SK-N-SH (cell line): Measurements from ENCODE around the gene ING1. TPM values are rescaled to one million over a fixed set of nuclear protein-coding genes. Genes with fewer than 3 reads are reported as not detected.

Experiments
- CTCF ChIA-PET: fragments of 300-600, 350-600 bp; formaldehyde crosslinking; extraction: SDS; loops from one replicate; lab custom pipeline; 2021; lab: Yijun Ruan, JAX
- POLR2A ChIA-PET: fragments of 350-600 bp; sonication (Branson Sonifier 250); formaldehyde crosslinking; extraction: SDS; loops from one replicate; lab custom pipeline; 2020; ENCODE audit warnings: antibody characterized with exemption, inconsistent platforms; lab: Yijun Ruan, JAX
- DNase-seq: peaks from one replicate; pipeline ENCODE4 v3.0.0; 2012
- H2AFZ ChIP-seq: fragments of 200-600 bp; sonication (generic); 2 replicates; pipeline ENCODE4 v1.8.1; 2016; ENCODE audit warnings: antibody characterized with exemption, mild to moderate bottlenecking, low read depth
- H3F3A ChIP-seq: fragments of 200-600 bp; sonication (generic); replicated peaks from 2 replicates; pipeline ENCODE3; 2016; ENCODE audit warnings: antibody characterized with exemption, mild to moderate bottlenecking; ENCODE audit not compliant: insufficient read depth
- H3K27ac ChIP-seq, 2 experiments: fragments of 200-500 bp in 1 of 2; fragments of 200-600 bp in 1 of 2; sonication (Bioruptor generic) in 1 of 2; sonication (generic), shearing (Covaris generic) in 1 of 2; 2 replicates each; pipeline versions ENCODE4 v1.5.1 to v1.6.1; 2014 to 2016; ENCODE audit warnings: low read depth in 2 of 2, inconsistent platforms in 1 of 2, low read length in 1 of 2, mild to moderate bottlenecking in 1 of 2, mixed read lengths in 1 of 2
- H3K27me3 ChIP-seq: fragments of 200-600 bp; sonication (generic), shearing (Covaris generic); 2 replicates; pipeline ENCODE4 v1.6.1; 2016; ENCODE audit warnings: mixed run types; ENCODE audit not compliant: insufficient read depth
- H3K36me3 ChIP-seq, 2 experiments: fragments of 200-500 bp in 1 of 2; fragments of 200-600 bp in 1 of 2; sonication (Bioruptor generic) in 1 of 2; sonication (generic) in 1 of 2; replicated peaks in 1 of 2; 2 replicates each; pipeline versions ENCODE3 to v1.5.1; 2014 to 2016; ENCODE audit warnings: low read length in 1 of 2, mild to moderate bottlenecking in 1 of 2; ENCODE audit not compliant: insufficient read depth in 2 of 2, control insufficient read depth in 1 of 2
- H3K4me1 ChIP-seq, 2 experiments: fragments of 200-500 bp in 1 of 2; fragments of 200-600 bp in 1 of 2; sonication (Bioruptor generic) in 1 of 2; sonication (generic), shearing (Covaris generic) in 1 of 2; 2 replicates each; pipeline versions ENCODE4 v1.5.1 to v1.6.1; 2014 to 2016; ENCODE audit warnings: low read depth in 1 of 2, low read length in 1 of 2, mixed run types in 1 of 2; ENCODE audit not compliant: insufficient read depth in 2 of 2, control insufficient read depth in 1 of 2
- H3K4me2 ChIP-seq: fragments of 200-600 bp; sonication (generic), shearing (Covaris generic); 2 replicates; pipeline ENCODE4 v1.6.1; 2017; ENCODE audit warnings: mixed run types
- H3K4me3 ChIP-seq, 2 experiments: fragments of 200-500 bp in 1 of 2; fragments of 200-600 bp in 1 of 2; sonication (Bioruptor generic) in 1 of 2; sonication (generic), shearing (Covaris generic) in 1 of 2; 2 replicates each; pipeline versions ENCODE4 v1.5.1 to v1.8.1; 2014 to 2016; ENCODE audit warnings: low read depth in 2 of 2, inconsistent platforms in 1 of 2, low read length in 1 of 2, mild to moderate bottlenecking in 1 of 2, mixed read lengths in 1 of 2, moderate library complexity in 1 of 2
- H3K79me2 ChIP-seq: fragments of 200-600 bp; sonication (generic); 2 replicates; pipeline ENCODE4 v1.8.1; 2017; ENCODE audit warnings: mild to moderate bottlenecking; ENCODE audit not compliant: insufficient read depth
- H3K9ac ChIP-seq: fragments of 200-600 bp; sonication (generic); 2 replicates; pipeline ENCODE4 v1.6.1; 2017; ENCODE audit warnings: mixed run types
- H3K9me2 ChIP-seq: fragments of 200-600 bp; sonication (generic); 2 replicates; pipeline ENCODE4 v1.6.1; 2017; ENCODE audit warnings: mixed run types
- H3K9me3 ChIP-seq: fragments of 200-600 bp; sonication (generic); 2 replicates; pipeline ENCODE4 v1.6.1; 2017; ENCODE audit warnings: mixed run types, mild to moderate bottlenecking, moderate library complexity
- H4K20me1 ChIP-seq: fragments of 200-600 bp; sonication (generic); 2 replicates; pipeline ENCODE4 v1.6.1; 2017; ENCODE audit warnings: mild to moderate bottlenecking, mixed run types; ENCODE audit not compliant: insufficient read depth
- EP300 ChIP-seq, 2 experiments: IDR thresholded peaks; 2 replicates each; pipeline versions ENCODE4 v1.4.0 to v1.6.1; 2012; ENCODE audit warnings: borderline replicate concordance in 1 of 2, low read depth in 1 of 2, low read length in 1 of 2
- EZH2phosphoT487 ChIP-seq: fragments of 200-600 bp; sonication (generic); IDR thresholded peaks from 2 replicates; pipeline ENCODE4 v1.6.1; 2017; ENCODE audit warnings: low read depth, mixed run types, mild to moderate bottlenecking, antibody characterized with exemption, moderate library complexity, borderline replicate concordance
- FOXJ3 ChIP-seq: sonication (generic); formaldehyde crosslinking; IDR thresholded peaks from 2 replicates; pipeline ENCODE4 v1.5.1; 2020; ENCODE audit warnings: mild to moderate bottlenecking, missing genetic modification reagents
- FOXM1 ChIP-seq: IDR thresholded peaks from 2 replicates; pipeline ENCODE4 v1.4.0; 2012; ENCODE audit warnings: low read depth, mild to moderate bottlenecking
- GABPA ChIP-seq: IDR thresholded peaks from 2 replicates; pipeline ENCODE4 v1.4.0; 2012; ENCODE audit warnings: low read depth, mild to moderate bottlenecking
- JUND ChIP-seq: IDR thresholded peaks from 2 replicates; pipeline ENCODE4 v1.4.0; 2012
- MXI1 ChIP-seq: IDR thresholded peaks from 2 replicates; pipeline ENCODE4 v1.6.1; 2012; ENCODE audit warnings: mild to moderate bottlenecking, low read depth, low read length, improper control_type of control experiment
- RAD21 ChIP-seq: IDR thresholded peaks from 2 replicates; pipeline ENCODE4 v1.6.1; 2012; ENCODE audit warnings: mild to moderate bottlenecking, low read length
- RXRA ChIP-seq: IDR thresholded peaks from 2 replicates; pipeline ENCODE4 v1.4.0; 2012; ENCODE audit warnings: low read depth, mild to moderate bottlenecking, borderline replicate concordance
- TAF1 ChIP-seq: IDR thresholded peaks from 2 replicates; pipeline ENCODE4 v1.6.1; 2012; ENCODE audit warnings: low read depth, mild to moderate bottlenecking, low read length, moderate library complexity, borderline replicate concordance
- TEAD4 ChIP-seq: IDR thresholded peaks from 2 replicates; pipeline ENCODE4 v1.4.0; 2012; ENCODE audit warnings: mild to moderate bottlenecking, borderline replicate concordance; ENCODE audit not compliant: insufficient read depth
- YY1 ChIP-seq: IDR thresholded peaks from 2 replicates; pipeline ENCODE4 v1.4.0; 2012; ENCODE audit warnings: low read depth, mild to moderate bottlenecking
- WGBS: methylation state at CpG from one replicate; pipeline ENCODE4 v1.1.6; 2017; ENCODE audit warnings: low lambda C conversion rate; 5-methylcytosine and 5-hydroxymethylcytosine counted together
- polyA plus RNA-seq, 3 experiments: library from polyadenylated mRNA; depleted of rRNA; stranded (reverse); fragments of >200 nt; gene quantifications; 2 replicates each; pipeline ENCODE4 v1.2.3, GENCODE V29; 2012
- TF ChIP-seq, protein P1 (sequence below): fragments of 200-600 bp; sonication (generic); IDR thresholded peaks from 2 replicates; pipeline ENCODE4 v1.6.1; 2017; ENCODE audit warnings: antibody characterized with exemption, mild to moderate bottlenecking, moderate library complexity
- TF ChIP-seq, protein P2 (sequence below): fragments of 150-350 bp; IDR thresholded peaks from 2 replicates; pipeline ENCODE4 v1.6.1; 2016; ENCODE audit warnings: mild to moderate bottlenecking, low read depth, low read length
- TF ChIP-seq, protein P3 (sequence below): IDR thresholded peaks from 2 replicates; pipeline ENCODE4 v1.4.0; 2012; ENCODE audit warnings: low read depth, borderline replicate concordance
- TF ChIP-seq, protein P4 (sequence below): IDR thresholded peaks from 2 replicates; pipeline ENCODE4 v1.6.1; 2012; ENCODE audit warnings: mild to moderate bottlenecking, low read depth, low read length, moderate library complexity
- TF ChIP-seq, protein P5 (sequence below): IDR thresholded peaks from 2 replicates; pipeline ENCODE4 v1.4.0; 2012; ENCODE audit warnings: low read depth, borderline replicate concordance

The ING1 gene
- polyA plus RNA-seq, 1 of the 3 experiments (the other 2 are of a cell fraction): 25.4 TPM

DNA sequence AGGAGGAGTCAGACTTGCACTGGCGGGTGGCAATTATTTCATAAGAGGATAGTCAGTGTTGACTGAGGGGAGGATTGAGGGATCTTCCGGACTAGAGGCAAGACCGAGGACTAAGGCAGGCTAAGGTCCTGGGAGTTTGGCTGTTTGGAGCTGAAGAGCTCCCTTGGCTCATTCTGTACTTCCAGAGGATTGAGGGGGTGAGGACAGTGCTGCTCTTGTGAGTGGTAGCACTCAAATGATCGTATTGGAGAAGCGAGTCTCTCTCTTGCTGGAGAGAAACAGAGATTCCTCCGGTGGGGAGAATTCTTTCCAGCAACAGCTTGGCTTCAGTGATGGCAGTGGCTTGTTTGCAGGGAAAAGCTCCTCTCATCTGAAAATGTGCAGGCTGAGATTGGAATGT lies 47.1 kb downstream of the ING1 start:
- H4K20me1 ChIP-seq: no peaks in the 10 kb centered on the region
- no peak overlapping the region for H3K4me3 ChIP-seq
- CTCF ChIA-PET: interaction anchor here (1.0 kb wide), 1 partner anchor 58 kb away, joined by 3 read pairs; no protein-coding TSS in a partner anchor
- H3K27me3 ChIP-seq: no peaks in the 10 kb centered on the region
- no peaks in the 10 kb centered on the region for H3K9me3 ChIP-seq
- H3K36me3 ChIP-seq: no peaks in the 10 kb centered on the region
- TF ChIP-seq RXRA: no peak
- TF ChIP-seq, protein P1, sequence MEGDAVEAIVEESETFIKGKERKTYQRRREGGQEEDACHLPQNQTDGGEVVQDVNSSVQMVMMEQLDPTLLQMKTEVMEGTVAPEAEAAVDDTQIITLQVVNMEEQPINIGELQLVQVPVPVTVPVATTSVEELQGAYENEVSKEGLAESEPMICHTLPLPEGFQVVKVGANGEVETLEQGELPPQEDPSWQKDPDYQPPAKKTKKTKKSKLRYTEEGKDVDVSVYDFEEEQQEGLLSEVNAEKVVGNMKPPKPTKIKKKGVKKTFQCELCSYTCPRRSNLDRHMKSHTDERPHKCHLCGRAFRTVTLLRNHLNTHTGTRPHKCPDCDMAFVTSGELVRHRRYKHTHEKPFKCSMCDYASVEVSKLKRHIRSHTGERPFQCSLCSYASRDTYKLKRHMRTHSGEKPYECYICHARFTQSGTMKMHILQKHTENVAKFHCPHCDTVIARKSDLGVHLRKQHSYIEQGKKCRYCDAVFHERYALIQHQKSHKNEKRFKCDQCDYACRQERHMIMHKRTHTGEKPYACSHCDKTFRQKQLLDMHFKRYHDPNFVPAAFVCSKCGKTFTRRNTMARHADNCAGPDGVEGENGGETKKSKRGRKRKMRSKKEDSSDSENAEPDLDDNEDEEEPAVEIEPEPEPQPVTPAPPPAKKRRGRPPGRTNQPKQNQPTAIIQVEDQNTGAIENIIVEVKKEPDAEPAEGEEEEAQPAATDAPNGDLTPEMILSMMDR: no peak
- TF ChIP-seq TEAD4: no peak
- TF ChIP-seq GABPA: no peak
- no peak for TF ChIP-seq MXI1
- TF ChIP-seq RAD21: no peak
- no peak for TF ChIP-seq YY1
- no peak for TF ChIP-seq JUND
- no peaks in the 10 kb centered on the region for H3K4me1 ChIP-seq
- no peak overlapping the region for H3K4me2 ChIP-seq
- POLR2A ChIA-PET: interaction anchor here (0.6 kb wide), 1 partner anchor 9 kb away, joined by 5 read pairs; no protein-coding TSS in a partner anchor
- H3K9me2 ChIP-seq: no peaks in the 10 kb centered on the region
- no peaks in the 10 kb centered on the region for H3K79me2 ChIP-seq
- H3K27ac ChIP-seq: no peak overlapping the region
- DNase-seq: no peak
- H2AFZ ChIP-seq: no peak overlapping the region
- WGBS: 67% methylated on average over 6 of the region's 6 CpGs
- no peaks in the 10 kb centered on the region for H3F3A ChIP-seq
- H3K9ac ChIP-seq: no peak overlapping the region

DNA sequence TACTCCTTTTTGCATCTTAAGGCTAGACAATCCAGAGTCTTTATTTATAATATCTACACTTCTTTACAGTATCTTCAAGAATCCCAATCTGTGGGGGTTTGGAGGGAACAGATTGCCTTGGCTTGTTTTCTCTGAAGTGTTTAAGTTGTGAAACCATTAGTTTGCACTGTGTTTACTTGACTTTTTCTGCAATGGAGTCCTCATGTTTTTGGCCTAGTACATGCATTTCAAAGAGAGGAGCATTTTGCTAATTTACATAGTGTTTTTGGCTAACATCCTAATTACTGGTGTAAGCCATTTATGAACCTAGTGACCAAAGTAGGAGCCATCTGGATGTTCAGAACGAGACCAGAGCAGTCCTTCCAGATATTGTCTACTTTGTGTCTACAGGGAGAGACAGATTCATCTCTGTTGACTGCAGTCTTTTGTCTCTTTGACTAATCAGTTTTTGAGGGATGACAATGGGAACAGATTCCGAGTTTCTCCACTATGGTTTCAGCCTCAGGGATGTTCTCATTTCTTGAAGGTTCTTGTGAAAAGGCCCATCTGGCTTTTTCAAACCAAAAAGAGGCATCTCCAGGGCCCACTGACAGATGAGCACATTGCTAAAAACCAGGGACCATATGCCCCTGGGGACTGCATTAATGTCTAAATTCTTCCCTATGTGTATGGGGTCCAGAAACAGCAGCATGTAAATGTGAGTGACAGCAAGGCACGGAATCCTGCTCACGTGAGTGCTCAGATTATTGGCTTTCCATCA lies 53.4 kb downstream of the ING1 start:
- H3K27me3 ChIP-seq: no peaks in the 10 kb centered on the region
- TF ChIP-seq, protein P2, sequence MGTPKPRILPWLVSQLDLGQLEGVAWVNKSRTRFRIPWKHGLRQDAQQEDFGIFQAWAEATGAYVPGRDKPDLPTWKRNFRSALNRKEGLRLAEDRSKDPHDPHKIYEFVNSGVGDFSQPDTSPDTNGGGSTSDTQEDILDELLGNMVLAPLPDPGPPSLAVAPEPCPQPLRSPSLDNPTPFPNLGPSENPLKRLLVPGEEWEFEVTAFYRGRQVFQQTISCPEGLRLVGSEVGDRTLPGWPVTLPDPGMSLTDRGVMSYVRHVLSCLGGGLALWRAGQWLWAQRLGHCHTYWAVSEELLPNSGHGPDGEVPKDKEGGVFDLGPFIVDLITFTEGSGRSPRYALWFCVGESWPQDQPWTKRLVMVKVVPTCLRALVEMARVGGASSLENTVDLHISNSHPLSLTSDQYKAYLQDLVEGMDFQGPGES: no peak
- TF ChIP-seq JUND (no peak), FOXJ3 (CRISPR knock-in tag) (no peak), EZH2phosphoT487 (no peak), FOXM1 (no peak), YY1 (no peak), TAF1 (no peak), GABPA (no peak), EP300 (IDR thresholded peaks at IDR 0.05; ENCODE audit: borderline replicate concordance in 1 of 2, low read depth in 1 of 2, low read length in 1 of 2) (no peak)
- TF ChIP-seq, protein P3, sequence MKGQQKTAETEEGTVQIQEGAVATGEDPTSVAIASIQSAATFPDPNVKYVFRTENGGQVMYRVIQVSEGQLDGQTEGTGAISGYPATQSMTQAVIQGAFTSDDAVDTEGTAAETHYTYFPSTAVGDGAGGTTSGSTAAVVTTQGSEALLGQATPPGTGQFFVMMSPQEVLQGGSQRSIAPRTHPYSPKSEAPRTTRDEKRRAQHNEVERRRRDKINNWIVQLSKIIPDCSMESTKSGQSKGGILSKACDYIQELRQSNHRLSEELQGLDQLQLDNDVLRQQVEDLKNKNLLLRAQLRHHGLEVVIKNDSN: no peak
- TF ChIP-seq, protein P4, sequence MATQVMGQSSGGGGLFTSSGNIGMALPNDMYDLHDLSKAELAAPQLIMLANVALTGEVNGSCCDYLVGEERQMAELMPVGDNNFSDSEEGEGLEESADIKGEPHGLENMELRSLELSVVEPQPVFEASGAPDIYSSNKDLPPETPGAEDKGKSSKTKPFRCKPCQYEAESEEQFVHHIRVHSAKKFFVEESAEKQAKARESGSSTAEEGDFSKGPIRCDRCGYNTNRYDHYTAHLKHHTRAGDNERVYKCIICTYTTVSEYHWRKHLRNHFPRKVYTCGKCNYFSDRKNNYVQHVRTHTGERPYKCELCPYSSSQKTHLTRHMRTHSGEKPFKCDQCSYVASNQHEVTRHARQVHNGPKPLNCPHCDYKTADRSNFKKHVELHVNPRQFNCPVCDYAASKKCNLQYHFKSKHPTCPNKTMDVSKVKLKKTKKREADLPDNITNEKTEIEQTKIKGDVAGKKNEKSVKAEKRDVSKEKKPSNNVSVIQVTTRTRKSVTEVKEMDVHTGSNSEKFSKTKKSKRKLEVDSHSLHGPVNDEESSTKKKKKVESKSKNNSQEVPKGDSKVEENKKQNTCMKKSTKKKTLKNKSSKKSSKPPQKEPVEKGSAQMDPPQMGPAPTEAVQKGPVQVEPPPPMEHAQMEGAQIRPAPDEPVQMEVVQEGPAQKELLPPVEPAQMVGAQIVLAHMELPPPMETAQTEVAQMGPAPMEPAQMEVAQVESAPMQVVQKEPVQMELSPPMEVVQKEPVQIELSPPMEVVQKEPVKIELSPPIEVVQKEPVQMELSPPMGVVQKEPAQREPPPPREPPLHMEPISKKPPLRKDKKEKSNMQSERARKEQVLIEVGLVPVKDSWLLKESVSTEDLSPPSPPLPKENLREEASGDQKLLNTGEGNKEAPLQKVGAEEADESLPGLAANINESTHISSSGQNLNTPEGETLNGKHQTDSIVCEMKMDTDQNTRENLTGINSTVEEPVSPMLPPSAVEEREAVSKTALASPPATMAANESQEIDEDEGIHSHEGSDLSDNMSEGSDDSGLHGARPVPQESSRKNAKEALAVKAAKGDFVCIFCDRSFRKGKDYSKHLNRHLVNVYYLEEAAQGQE: no peak
- TF ChIP-seq, protein P5, sequence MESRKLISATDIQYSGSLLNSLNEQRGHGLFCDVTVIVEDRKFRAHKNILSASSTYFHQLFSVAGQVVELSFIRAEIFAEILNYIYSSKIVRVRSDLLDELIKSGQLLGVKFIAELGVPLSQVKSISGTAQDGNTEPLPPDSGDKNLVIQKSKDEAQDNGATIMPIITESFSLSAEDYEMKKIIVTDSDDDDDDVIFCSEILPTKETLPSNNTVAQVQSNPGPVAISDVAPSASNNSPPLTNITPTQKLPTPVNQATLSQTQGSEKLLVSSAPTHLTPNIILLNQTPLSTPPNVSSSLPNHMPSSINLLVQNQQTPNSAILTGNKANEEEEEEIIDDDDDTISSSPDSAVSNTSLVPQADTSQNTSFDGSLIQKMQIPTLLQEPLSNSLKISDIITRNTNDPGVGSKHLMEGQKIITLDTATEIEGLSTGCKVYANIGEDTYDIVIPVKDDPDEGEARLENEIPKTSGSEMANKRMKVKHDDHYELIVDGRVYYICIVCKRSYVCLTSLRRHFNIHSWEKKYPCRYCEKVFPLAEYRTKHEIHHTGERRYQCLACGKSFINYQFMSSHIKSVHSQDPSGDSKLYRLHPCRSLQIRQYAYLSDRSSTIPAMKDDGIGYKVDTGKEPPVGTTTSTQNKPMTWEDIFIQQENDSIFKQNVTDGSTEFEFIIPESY: no peak

More for the DNA sequence above, 53.4 kb downstream of the ING1 start:
- Histone ChIP-seq H3K4me2 (no peak overlapping the region), H3K4me3 (no peak overlapping the region), H3K4me1 (no peaks in the 10 kb centered on the region), H2AFZ (no peak overlapping the region), H4K20me1 (no peaks in the 10 kb centered on the region), H3K79me2 (no peaks in the 10 kb centered on the region), H3K9ac (no peak overlapping the region), H3F3A (no peaks in the 10 kb centered on the region), H3K9me2 (no peaks in the 10 kb centered on the region), H3K9me3 (no peaks in the 10 kb centered on the region), H3K27ac (no peak overlapping the region), H3K36me3 (no peaks in the 10 kb centered on the region)
- DNase-seq: no peak
- ChIA-PET POLR2A (no interaction called here), CTCF (no interaction called here)
- WGBS: 20% methylated on average over 4 of the region's 4 CpGs
